ENCODE results near the gene GNB1.

The GNB1 gene

DNA sequence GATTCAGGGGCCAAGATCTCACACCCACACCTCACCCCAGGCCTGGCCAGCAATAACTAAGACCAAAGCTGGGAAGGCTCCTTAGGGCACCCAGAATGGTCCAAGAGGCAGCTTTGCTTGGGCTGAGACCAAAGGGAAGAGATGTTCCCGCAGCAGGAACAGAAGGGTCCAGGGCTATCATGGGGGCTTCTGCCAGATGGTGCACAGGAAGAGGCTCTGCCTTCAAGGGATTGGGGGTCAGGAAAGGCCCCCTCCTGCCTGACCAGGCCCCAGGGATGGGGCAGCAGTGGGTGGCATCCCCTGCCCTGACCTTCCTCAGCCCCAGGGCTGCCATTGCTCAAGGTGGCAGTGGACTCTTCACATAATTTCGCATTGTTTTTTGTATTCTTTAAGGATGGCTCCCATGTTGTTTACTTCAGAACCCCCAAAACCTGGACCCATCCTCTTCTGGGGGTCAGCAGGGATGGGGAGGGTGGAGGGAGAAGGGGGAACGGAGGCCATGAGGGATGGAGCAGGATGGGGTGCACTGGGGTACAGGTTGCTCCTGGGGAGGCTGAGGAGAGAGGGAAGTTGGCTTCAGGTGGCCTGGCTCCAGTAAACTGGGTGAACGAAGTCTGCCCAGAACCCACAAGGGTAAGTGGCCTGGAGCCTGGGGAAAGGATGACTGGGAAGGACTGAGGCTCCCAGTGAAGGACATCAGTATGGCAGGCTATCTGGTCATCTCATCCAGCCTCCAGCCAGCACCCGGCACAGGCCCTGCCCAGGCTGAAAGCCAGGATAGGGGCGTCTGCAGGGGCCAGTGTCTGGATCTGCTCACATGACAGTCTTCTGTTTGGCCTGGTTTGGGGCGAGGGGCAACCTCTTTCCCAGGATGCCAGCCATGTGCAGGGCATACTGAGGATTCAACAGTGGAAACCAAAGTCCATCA lies 110.0 kb downstream of the GNB1 start:
- no peak for DNase-seq

DNA sequence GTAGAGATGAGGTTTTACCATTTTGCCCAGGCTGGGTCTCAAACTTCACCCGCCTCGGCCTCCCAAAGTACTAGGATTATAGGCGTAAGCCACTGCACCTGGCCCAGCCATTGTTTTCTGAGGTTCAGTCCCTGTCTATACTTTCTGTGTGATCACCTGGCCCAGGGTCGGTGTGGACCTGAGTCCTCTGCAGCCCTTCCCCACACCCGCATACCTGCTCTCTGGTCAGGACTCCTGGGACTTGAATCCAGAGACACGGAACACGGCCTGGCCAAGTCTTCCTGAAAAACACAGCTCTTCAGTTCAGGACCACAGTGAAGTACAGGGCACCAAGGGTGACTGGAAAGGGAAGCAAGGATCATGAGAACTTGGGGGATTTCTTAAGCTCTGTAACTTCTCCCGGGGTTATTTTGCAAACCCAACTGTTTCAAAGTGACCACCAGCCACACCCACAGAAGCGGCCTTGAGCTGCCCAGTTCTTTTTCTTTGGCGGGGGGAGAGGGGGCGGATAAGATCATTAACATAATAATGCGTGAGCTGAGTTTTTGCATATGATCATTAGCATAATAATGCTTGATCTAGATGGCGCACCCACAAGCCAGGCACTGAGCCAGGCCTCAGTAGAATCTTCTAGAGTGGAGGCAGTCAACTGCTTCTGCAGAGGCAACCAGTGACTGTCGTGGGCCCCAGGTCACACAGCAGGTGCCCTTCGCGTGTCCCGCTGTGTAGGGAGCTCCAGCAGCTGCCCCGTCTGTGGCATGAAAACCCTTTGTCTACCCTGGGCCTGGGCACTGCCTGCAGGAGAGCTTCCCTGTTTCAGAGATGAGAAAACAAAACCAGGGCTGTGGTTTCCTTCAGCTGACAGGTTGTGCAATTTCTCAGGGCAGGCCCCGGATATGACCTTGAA lies 110.9 kb downstream of the GNB1 start:
- DNase-seq = no peak

DNA sequence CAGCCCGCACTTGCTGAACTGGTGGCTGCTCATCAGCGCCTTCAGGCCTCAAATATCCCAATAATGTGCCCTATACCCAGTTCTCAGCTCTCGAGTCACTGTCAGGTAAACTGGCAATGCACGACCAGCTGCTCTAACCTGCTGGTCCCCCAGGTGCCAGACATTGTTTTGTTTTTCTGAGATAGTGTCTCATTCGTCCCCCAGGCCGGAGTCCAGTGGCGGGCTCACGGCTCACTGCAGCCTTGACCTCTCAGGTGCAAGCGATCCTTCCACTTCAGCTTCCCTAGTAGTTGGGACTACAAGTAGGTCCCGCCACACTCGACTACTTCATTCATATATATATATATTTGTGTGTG lies 111.6 kb downstream of the GNB1 start:
- no peak for DNase-seq

DNA sequence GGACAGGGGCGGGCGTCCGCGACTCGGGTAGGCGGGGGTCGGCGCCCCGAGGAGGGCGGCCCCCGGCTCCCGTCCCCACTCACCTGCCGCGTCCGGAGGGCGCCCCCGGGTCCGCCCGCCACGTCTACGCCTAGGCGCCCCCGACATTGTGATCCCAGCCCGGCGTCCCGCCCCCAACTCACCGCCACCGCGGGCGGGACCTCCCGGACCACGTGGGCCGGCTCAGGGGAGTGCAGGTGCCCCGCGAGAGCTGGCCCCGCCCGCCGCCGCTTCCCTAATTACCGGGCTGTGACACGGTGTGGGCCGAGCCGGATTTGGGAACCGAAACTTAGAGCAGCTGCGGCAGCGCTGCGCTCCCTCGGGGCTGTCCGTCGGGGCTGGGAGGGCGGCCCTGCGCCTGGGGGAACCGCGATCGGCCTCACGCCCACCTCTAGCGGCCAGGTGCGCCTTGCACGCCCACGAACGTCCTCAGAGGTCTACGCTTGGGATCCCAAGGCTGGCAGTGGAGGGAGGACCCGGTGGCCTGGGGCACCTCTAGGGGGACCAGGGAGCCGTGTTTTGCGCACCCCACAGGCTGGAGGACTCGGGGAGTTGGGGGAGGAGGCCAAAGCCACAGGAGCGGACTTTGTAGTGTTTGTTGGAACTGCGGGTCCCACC lies 112.1 kb downstream of the GNB1 start:
- peak; percentile 72 for DNase-seq

DNA sequence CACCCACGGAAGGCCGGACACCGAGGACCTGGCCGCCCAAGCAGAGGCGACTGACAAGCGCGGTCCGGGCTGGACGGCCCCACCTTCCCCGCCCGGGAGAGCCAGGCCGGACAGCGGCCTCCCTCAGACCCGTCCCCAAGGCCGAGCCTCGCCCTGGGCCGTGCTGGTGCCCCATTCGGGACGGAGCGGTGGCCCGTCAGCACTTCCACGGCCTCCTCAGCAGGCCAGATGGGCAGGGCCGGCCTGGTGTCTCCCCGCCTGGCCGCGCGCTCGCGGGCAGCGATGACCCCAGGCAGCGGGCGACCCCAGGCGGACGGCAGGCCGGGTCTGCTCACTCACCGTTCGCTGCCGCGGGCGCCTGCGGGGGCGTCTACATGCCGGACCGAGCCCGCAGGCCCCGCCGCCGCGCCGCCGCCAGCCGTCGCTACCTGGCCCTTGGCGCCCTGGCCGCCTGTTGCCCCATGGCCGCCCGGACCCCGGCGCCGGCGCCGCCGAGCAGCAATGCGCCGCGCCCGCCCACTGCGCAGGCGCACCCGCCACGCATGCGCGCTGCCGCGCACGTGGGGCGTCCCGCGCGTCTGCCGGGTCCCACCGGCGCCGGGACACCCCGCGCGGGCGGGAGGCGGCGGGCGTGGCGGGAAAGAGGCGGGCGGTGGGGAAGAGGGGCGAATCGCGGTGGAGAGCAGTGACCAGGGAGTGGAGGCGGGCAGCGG lies 112.8 kb downstream of the GNB1 start, which contains the start of gene NADK:
NADK (minus strand) TSS at position 521 of the 713 bp plus-strand sequence. CDS start 13,064 bp downstream, outside the sequence.
- peak; percentile 70 for DNase-seq

DNA sequence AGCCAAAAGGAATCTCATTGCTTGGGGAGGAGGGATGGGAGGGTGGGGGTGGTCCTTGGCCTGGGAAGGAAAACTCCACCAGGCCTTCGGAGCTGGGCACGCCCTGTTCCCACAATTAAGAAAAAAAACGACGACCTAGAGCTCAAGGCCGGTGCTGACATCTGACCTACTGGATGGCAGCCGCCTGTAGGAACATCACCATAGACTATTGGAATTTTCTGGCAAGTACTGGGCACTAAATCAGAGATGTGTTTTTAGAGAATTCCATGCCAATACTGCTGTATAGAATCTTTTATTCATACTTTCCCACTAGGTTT lies 113.3 kb downstream of the GNB1 start:
- DNase-seq = no peak

DNA sequence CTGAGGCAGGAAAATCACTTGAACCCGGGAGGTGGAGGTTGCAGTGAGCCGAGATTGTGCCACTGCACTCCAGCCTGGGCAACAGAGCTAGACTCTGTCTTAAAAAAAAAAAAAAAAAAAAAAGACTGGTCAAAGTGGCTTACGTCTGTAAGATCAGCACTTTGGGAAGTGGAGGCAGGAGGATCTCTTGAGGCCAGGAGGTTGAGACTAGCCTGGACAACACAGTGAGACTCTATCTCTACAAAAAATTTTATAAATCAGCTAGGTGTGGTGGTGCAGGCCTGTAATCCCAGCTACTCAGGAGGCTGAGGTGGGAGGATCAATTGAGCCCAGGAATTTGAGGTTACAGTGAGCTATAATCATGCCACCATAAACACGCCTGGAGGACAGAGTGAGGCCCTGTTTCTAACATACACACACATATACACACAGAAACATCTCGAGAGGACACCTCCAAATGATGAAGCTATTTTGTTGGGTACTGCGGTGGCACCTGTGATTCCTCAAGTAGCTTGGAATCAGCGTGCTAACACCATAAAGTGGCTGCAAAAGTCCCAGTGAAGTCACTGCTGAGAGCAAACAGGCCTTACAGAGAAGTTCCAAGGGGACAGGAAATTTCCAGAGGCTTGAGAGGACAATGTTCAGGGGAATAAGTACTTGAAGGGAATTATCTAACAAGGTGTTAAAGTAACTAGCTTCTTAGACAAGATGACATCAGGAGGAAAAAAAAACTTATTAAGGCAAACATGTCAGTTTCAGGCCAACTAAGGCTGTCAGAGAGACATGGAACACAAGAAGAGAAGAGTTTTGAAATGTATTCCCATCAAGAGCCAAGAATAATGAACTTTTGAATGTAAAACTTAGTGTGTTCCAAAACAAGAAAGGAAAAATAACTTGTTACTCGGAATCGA lies 114.0 kb downstream of the GNB1 start:
- DNase-seq = no peak

DNA sequence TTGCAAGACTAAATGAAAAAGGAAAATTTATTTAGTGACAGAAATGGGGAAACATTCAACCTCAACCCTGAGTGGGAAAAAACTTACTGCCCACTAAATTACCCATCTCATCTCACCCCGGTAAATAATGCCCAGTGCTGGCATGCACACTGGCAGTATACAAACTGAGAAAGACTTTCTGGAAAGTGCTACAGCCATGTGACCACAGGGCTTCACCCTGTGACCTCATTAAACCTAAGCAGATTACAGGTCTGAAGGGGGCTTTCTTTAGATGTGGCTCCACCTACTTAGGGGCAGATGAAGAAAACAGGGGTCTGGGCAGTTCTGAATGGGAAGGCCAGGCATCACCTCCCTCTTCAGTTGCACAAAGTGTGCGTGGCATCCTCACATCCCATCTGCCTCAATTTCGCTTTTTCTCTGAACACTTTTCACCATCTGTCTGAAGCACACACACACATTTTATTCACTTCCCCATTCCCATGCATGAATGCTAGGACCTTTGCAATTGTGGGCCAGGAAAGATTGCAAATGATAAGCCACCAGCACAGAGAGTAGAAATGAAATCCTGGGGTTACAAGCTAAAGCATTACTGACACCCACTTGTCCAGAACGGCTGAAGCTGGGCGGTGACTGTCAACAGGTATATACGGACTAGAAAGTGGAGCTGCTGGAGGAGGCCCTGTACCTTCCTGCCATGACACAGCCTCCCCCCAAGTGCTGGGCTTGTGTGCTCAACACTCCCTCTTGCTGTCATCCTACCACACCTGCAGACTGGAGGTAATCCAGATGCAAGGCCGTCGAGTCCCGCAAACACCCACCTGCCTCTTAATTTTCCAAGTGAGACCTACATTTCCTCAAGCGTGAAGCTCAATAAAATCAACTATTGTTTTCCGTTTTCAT lies 115.3 kb downstream of the GNB1 start:
- DNase-seq = no peak

DNA sequence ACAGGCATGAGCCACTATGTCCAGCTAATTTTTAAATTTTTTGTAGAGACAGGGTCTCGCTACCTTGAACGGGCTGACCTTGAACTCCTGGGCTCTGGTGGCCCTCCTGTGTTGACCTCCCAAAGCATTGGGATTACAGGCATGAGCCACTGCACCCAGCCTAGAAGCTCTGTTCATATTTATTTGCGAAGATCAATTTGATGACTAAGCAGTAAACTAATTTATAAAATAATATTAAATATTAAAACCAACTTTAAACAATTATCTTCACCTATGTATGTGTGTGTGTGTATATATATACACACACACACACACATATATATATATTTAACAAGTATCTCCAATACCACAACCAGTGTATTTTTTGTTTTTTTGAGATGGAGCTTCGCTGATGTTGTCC lies 117.0 kb downstream of the GNB1 start:
- DNase-seq = no peak

DNA sequence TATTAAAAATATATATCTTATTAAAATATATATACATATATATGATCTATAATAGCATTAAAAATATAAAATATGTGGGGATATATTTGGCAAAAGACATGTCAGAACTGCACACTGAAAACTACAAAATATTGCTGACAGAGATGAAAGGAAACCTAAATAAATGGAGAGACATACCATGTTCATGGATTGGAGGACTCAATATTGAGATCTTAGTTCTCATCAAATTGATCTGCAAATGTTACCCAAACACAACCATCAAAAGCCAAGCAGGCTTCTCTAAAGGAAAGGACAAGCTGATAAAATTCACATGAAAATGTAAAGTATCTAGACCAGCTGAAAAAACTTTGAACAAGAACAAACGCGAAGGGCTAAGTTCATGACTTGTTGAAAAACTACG lies 119.8 kb downstream of the GNB1 start:
- DNase-seq = no peak

DNA sequence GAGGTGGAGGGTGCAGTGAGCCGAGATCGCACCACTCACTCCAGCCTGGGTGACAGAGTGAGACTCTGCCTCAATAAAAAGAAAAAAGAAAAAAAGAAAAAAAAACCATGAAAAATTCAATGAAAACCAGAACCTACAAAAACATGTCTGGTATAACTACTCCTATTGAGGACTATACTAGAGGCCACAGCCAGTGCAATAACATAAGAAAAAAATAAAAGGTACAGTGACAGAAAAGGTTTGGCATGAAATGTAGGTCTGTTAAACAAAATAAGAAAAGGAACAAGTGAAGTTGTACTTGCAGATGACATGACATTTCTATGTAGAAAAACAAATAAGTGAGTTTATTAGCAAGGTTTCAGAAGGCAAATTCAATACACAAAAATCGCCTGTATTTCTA lies 120.8 kb downstream of the GNB1 start:
- no peak for DNase-seq

DNA sequence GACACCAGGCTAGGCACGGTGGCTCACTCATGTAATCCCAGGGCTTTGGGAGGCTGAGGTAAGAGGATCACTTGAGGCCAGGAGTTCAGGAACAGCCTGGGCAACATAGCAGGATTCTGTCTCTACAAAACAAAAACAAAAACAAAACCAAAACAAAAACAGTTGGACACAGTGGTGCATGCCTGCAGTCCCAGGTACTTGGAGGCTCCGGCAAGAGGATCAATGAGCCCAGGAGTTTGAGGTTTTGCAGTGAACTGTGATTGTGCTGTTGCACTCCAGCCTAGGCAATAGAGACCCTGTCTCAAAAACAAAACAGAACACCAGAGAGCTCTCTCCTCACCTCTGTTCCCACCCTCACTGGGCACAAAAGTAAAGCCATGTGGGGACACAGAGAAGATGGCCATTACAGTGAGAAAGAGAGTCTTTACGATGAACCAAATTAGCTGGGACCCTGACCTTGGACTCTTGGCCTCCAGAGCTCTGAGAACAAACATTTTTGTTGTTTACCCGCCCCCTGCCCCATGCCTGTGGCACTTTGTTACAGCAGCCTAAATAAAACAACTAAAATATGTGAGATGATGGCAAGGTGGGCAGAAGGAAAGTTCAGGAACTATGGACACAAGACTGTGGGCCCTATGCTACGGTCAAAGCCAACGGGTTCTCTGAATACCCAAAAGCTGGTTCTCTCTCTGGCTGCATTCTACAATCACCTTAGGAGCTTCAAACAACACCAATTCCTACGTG lies 122.5 kb downstream of the GNB1 start:
- no peak for DNase-seq

DNA sequence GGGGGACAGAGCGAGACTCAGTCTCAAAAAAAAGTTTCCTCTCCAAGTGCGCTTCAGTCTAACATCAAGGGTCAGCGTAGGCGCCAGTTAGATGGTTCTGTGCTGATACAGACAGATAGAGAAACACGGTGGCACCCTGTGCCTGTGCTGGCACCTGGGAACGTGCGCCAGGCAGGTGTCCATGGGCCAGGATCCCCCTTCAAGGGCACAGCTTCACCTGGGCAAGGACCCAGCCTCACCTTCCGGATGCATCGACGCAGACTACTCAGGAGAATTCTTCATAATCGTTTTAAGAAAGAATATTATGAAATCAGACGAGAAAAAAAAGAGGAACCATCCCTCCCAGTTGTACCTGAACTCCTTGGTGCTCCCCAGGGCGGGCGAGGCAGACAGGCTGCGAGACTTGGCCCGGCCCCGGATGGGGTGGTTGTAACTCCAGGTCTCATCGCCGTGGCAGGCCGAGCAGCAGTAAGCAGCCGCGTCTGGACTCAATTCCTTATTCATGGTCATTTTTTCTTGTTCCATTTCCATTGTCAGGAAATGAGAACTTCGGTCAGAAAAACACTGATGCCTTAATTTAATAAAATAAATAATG lies 125.9 kb downstream of the GNB1 start:
- DNase-seq = no peak

DNA sequence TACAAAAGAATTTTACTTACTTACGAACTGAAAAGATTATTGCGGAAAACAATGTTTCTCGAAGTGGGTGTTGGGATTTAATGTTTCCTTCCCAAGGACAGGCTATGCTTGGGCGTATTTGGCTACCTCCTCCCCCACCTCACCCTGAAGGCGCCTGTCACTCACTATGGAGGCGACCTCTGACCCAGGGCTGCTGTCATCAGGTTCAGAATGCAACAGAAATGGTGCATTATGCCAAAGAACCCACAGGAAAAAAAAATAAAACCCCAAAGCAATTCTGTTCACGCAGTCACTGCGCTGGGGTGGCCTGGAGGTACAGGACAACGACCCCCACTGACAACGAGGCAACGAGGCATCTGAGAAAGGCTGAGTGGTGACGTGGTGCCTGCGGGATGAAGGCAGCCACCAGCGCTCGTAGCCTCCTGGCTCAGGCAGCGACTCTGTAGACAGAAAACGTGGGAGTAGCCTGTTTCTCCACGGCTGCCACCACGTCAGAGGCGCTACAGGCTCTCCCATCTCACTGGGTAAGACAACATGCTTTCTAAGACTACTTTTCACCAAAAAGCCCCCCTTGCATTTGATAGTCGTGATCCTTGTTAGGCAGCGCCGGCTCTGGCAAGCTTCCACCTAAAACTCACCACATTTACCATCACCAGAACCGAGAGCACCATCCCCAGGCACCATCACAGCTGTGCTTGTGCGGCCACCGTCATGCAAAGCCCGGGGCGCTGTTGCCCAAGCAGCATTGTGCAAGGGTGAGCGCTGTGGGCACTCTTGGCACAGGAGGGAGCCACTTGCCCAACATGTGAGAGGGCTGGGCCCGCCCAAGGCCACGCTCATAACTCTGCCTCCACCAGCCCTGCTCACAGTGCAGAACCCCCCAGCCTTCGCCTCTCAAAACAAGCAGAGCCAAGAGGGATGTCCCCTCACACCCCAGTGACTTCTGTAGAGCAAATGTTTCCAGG lies 126.9 kb downstream of the GNB1 start:
- no peak for DNase-seq

DNA sequence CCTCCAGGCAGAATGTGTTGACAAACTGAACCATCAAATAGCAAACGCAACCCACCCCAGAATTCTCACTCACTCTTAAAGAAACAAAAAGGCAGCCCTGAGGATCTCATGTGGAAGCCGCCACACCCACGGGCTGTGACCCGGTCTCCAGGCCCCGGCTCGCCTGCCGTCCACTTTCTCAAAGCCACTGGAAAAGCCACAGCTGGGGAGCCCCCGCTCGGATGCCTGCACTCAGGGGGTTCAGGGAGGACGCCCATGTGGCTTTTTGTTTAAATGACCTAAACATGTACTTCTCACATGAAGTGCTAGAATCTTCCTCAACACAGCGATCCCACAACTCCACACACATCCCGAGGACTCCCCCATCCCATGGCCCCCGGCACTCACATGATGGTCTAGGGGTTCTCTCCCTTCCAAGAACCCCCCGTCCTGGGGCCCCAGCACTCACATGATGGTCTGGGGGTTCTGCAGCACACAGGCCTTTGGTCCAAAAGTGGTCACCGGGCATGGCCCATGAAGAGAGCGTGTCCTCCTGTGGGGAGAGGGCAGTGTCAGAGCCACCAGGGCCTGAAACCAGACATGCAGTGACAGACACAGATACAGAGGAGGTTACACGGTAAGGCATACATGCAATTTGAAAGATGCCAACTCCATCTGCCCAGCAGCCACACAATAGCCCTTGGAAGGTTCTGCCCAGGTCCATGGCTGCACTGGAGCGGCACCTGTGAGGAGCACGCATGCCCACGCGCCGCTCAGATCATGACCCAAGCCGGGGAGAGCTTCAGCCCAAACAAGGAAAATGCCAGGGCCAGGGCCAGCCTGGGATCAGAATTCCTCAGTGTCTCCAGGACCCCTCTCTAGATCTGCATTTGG lies 129.1 kb downstream of the GNB1 start:
- DNase-seq = no peak

DNA sequence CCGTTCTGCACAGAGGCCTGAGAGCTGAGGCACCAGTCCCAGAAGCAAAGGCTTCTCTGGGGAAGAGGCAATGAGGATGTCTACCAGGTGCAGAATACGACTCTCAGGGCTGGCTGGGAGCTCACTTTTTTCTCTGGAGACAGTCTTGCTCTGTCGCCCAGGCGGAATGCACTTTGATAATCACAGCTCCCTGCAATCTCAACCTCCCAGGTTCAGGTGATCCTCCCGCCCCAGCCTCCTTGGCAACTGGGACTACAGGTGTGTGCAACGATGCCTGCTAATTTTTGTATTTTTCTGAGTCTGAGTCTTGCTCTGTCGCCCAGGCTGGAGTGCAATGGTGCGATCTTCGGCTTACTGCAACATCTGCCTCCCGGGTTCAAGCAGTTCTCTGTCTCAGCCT lies 130.2 kb downstream of the GNB1 start:
- no peak for DNase-seq

DNA sequence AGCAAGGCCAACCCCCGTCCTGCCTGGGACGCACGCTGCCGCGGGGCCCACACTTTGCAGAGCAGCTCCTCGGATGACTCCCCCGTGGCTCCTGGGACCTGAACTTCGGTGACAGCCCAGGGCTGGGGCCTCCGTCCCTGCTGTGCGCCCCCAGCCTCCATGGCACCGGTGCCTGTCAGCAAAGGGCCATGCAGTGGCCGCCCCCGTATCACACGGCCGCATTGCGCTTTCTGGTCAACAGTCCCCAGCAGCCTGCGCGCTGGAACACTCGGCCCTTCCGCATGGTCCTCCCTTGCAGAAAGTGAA lies 130.6 kb downstream of the GNB1 start:
- DNase-seq = no peak
